K562 (cell line): Measurements from ENCODE around the gene TSC22D2. TPM values are rescaled to one million over a fixed set of nuclear protein-coding genes. Genes with fewer than 3 reads are reported as not detected.

Source experiments
- HDGF ChIP-seq: fragments of 450-650 bp; IDR thresholded peaks from 2 replicates; pipeline ENCODE4 v1.6.1; 2016
- HOXB6 ChIP-seq: fragments of 250-450 bp; sonication (Bioruptor Pico); IDR thresholded peaks from 2 replicates; pipeline ENCODE4 v1.5.1; 2022; ENCODE audit warnings: mild to moderate bottlenecking, borderline replicate concordance
- MYBL2 ChIP-seq, 2 experiments: fragments of 450-650 bp in 1 of 2; sonication (generic) in 1 of 2; formaldehyde crosslinking in 1 of 2; IDR thresholded peaks; 2 replicates each; pipeline versions ENCODE4 v1.6.1 to v1.8.1; 2017 to 2022; ENCODE audit warnings: borderline replicate concordance in 1 of 2, inconsistent platforms in 1 of 2, low read depth in 1 of 2, mild to moderate bottlenecking in 1 of 2, missing genetic modification reagents in 1 of 2, moderate library complexity in 1 of 2
- POLR2AphosphoS2 ChIP-seq: IDR thresholded peaks from 2 replicates; pipeline ENCODE4 v1.6.1; 2012; ENCODE audit warnings: low read length, improper control_type of control experiment
- polyA plus RNA-seq, 8 experiments: library from polyadenylated mRNA; depleted of rRNA in 4 of 8; stranded (reverse) in 5 of 8; unstranded in 3 of 8; fragments of >200 nt; fragmentation: Nextera tagmentation in 2 of 8; fragmentation: Illumina TruSeq in 1 of 8; extraction: Ambion mirVana in 2 of 8; extraction: Trizol in 1 of 8; gene quantifications; 2 replicates each; pipeline versions ENCODE4 v1.2.1 to v1.2.3, GENCODE V29; 2011 to 2014; ENCODE audit warnings: inconsistent platforms in 1 of 8, missing spikeins in 1 of 8
- total RNA-seq, 7 experiments: library from RNA; depleted of rRNA in 6 of 7; stranded (reverse); fragments of >200 nt in 6 of 7; fragmentation: Illumina TruSeq in 2 of 7; extraction: Trizol in 2 of 7; gene quantifications; 2 replicates each; pipeline versions ENCODE4 v1.2.1 to v1.2.3, GENCODE V29; 2011 to 2021; ENCODE audit warnings: low replicate concordance in 1 of 7
- TF ChIP-seq, protein P1 (sequence below), 2 experiments: fragments of 450-650 bp; IDR thresholded peaks; 2 replicates each; pipeline ENCODE4 v1.6.1; 2016; ENCODE audit warnings: mild to moderate bottlenecking in 2 of 2, borderline replicate concordance in 1 of 2, low read depth in 1 of 2, moderate library complexity in 1 of 2
- TF ChIP-seq, protein P2 (sequence below): fragments of 450-650 bp; IDR thresholded peaks from 2 replicates; pipeline ENCODE4 v1.6.1; 2018; ENCODE audit not compliant: partially characterized antibody
- TF ChIP-seq, protein P3 (sequence below), 2 experiments: IDR thresholded peaks; 2 replicates each; pipeline ENCODE4 v1.6.1; 2011; ENCODE audit warnings: borderline replicate concordance in 1 of 2, control low read depth in 1 of 2, low read depth in 1 of 2, low read length in 1 of 2, mild to moderate bottlenecking in 1 of 2, mixed read lengths in 1 of 2, moderate library complexity in 1 of 2; ENCODE audit not compliant: insufficient read depth in 1 of 2, insufficient read length in 1 of 2, poor library complexity in 1 of 2, severe bottlenecking in 1 of 2; ENCODE audit errors: extremely low read depth in 1 of 2
- TF ChIP-seq, protein P4 (sequence below): fragments of 250-450 bp; sonication (Bioruptor Pico); IDR thresholded peaks from 2 replicates; pipeline ENCODE4 v1.5.0; 2020; ENCODE audit warnings: mild to moderate bottlenecking, borderline replicate concordance

The TSC22D2 gene
- total and polyA plus RNA-seq, 9 of the 15 experiments (the other 6 are each of a cell fraction or from before 2014, with no cell fraction given) = 5.5 to 44.0 (median 19.3) TPM

DNA sequence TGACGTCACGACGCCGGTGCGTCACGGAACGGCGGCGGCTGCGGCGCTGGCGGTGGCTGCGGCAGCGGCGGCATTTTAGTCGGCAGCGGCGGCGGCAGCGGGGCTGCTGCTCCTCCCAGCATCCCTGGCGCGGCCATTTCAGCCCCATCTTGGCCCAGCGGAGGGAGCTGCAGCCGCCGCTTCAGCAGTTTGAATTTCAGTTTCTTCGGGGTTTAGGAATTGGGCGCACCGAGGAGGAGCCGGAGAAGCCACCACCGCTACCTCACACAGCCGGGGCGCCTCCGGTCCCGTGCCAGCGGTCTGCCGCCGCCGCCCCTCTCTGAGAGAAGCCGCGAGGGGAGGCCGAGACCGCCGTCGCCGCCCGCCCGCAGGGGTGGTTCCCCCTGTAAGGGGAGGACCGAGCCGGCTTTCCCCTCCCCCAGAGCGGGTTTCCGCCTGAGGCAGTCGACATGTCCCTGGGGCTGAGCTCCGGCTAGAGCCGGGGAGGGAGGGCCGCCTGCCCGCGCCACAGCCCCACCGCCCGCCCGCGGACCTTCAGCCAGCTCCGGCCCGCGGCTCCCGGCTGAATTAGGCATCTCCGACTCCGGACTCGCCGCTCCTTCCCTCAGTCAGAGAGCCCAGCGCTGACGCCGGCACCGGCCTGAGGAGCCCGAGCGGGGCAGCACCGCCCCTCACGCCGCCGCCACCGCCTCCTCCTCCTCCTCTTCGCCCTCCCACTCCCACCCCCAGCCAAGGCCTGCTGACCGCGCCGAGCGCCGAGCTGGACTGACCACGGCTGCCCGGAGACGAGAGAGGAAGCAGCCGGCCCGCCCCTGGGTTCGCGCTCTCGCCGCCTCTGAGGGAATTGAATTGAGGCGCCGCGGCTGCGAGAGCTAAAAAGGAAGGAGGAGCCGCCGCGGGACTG is at the start of gene TSC22D2 (continued):
- TF ChIP-seq, protein P1, sequence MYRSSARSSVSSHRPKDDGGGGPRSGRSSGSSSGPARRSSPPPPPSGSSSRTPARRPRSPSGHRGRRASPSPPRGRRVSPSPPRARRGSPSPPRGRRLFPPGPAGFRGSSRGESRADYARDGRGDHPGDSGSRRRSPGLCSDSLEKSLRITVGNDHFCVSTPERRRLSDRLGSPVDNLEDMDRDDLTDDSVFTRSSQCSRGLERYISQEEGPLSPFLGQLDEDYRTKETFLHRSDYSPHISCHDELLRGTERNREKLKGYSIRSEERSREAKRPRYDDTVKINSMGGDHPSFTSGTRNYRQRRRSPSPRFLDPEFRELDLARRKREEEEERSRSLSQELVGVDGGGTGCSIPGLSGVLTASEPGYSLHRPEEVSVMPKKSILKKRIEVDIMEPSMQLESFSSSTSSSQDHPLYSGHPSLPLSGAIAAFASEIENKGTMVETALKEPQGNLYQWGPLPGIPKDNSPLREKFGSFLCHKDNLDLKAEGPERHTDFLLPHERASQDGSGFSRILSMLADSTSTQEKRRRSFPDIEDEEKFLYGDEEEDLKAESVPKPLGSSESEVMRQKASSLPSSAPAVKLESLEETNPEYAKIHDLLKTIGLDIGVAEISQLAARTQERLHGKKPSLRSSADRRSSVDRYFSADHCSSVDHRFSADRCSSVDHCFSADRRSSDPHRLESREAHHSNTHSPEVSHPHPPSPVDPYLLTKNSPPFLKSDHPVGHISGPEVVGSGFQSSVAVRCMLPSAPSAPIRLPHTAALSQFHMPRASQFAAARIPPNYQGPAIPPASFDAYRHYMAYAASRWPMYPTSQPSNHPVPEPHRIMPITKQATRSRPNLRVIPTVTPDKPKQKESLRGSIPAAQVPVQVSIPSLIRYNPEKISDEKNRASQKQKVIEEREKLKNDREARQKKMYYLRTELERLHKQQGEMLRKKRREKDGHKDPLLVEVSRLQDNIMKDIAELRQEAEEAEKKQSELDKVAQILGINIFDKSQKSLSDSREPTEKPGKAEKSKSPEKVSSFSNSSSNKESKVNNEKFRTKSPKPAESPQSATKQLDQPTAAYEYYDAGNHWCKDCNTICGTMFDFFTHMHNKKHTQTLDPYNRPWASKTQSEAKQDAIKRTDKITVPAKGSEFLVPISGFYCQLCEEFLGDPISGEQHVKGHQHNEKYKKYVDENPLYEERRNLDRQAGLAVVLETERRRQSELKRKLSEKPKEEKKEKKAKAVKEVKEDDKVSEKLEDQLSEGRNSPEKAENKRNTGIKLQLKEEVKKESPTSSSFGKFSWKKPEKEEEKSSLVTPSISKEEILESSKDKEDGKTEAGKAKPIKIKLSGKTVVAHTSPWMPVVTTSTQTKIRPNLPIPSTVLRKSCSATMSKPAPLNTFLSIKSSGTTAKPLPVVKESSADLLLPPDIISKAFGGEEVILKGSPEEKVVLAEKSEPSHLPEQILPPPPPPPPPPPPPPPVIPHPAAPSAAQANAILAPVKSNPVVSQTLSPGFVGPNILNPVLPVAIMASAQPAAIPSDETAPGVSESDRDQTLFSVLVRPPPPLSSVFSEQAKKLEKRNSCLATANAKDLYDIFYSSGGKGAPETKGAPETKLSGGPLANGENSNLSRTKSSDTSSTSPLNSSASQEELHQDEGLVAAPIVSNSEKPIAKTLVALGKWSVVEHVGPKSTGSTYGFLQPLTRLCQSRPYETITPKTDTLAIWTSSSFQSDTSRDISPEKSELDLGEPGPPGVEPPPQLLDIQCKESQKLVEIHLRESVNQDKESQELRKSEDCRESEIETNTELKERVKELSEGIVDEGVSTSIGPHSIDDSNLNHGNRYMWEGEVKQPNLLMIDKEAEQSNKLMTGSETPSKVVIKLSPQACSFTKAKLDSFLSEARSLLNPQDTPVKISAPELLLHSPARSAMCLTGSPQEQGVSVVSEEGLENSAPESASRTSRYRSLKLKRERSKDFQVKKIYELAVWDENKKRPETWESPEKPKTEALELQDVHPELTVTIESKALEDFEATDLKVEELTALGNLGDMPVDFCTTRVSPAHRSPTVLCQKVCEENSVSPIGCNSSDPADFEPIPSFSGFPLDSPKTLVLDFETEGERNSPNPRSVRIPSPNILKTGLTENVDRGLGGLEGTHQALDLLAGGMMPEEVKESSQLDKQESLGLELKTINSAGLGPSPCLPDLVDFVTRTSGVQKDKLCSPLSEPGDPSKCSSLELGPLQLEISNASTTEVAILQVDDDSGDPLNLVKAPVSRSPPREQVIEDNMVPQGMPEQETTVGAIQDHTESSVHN (IDR thresholded peaks at IDR 0.05; ENCODE audit: borderline replicate concordance in 1 of 2, low read depth in 1 of 2) = no peak
- TF ChIP-seq, protein P2, sequence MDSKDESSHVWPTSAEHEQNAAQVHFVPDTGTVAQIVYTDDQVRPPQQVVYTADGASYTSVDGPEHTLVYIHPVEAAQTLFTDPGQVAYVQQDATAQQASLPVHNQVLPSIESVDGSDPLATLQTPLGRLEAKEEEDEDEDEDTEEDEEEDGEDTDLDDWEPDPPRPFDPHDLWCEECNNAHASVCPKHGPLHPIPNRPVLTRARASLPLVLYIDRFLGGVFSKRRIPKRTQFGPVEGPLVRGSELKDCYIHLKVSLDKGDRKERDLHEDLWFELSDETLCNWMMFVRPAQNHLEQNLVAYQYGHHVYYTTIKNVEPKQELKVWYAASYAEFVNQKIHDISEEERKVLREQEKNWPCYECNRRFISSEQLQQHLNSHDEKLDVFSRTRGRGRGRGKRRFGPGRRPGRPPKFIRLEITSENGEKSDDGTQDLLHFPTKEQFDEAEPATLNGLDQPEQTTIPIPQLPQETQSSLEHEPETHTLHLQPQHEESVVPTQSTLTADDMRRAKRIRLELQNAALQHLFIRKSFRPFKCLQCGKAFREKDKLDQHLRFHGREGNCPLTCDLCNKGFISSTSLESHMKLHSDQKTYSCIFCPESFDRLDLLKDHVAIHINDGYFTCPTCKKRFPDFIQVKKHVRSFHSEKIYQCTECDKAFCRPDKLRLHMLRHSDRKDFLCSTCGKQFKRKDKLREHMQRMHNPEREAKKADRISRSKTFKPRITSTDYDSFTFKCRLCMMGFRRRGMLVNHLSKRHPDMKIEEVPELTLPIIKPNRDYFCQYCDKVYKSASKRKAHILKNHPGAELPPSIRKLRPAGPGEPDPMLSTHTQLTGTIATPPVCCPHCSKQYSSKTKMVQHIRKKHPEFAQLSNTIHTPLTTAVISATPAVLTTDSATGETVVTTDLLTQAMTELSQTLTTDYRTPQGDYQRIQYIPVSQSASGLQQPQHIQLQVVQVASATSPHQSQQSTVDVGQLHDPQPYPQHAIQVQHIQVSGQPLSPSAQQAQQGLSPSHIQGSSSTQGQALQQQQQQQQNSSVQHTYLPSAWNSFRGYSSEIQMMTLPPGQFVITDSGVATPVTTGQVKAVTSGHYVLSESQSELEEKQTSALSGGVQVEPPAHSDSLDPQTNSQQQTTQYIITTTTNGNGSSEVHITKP = peak; percentile 77
- TF ChIP-seq HOXB6 (no peak), POLR2AphosphoS2 (peak; percentile 50; the same call in 1 of the 2 replicates), HDGF (no peak), MYBL2 (IDR thresholded peaks at IDR 0.05; ENCODE audit: low read depth) (peak; percentile 82), MYBL2 (CRISPR knock-in tag; IDR thresholded peaks at IDR 0.05; ENCODE audit: borderline replicate concordance) (no peak)
- TF ChIP-seq, protein P3, sequence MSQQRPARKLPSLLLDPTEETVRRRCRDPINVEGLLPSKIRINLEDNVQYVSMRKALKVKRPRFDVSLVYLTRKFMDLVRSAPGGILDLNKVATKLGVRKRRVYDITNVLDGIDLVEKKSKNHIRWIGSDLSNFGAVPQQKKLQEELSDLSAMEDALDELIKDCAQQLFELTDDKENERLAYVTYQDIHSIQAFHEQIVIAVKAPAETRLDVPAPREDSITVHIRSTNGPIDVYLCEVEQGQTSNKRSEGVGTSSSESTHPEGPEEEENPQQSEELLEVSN (IDR thresholded peaks at IDR 0.05; ENCODE audit: borderline replicate concordance in 1 of 2, extremely low read depth in 1 of 2, insufficient read depth in 1 of 2, insufficient read length in 1 of 2, low read depth in 1 of 2, low read length in 1 of 2, poor library complexity in 1 of 2, severe bottlenecking in 1 of 2) = peak in 1 of 2 experiments; percentile 8
- TF ChIP-seq, protein P4, sequence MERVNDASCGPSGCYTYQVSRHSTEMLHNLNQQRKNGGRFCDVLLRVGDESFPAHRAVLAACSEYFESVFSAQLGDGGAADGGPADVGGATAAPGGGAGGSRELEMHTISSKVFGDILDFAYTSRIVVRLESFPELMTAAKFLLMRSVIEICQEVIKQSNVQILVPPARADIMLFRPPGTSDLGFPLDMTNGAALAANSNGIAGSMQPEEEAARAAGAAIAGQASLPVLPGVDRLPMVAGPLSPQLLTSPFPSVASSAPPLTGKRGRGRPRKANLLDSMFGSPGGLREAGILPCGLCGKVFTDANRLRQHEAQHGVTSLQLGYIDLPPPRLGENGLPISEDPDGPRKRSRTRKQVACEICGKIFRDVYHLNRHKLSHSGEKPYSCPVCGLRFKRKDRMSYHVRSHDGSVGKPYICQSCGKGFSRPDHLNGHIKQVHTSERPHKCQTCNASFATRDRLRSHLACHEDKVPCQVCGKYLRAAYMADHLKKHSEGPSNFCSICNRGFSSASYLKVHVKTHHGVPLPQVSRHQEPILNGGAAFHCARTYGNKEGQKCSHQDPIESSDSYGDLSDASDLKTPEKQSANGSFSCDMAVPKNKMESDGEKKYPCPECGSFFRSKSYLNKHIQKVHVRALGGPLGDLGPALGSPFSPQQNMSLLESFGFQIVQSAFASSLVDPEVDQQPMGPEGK (CRISPR knock-in tag) = no peak
